Omental fat pad (tissue), 4 donors: Measurements from ENCODE around the gene LDHAL6B. TPM values are rescaled to one million over a fixed set of nuclear protein-coding genes. Genes with fewer than 3 reads are reported as not detected.

ENCODE experiments used
- ATAC-seq: fragments of 150-250 bp; one replicate; pipeline ENCODE4 v1.9.1; 2016; ENCODE audit warnings: mild to moderate bottlenecking, moderate library complexity; ENCODE audit not compliant: low FRiP score
- DNase-seq: peaks from one replicate; pipeline ENCODE4 v3.0.0-alpha.2; 2019; ENCODE audit warnings: low spot score
- CTCF ChIP-seq, 3 donors: fragments of 450-650 bp; IDR thresholded peaks; one replicate each; pipeline ENCODE4 v1.5.1; 2016 to 2017; ENCODE audit warnings: antibody characterized with exemption in 3 of 3, mild to moderate bottlenecking in 3 of 3, moderate library complexity in 2 of 3
- total RNA-seq, 4 donors: library from RNA; depleted of rRNA; stranded (reverse); fragments of >200 nt; gene quantifications; one replicate each; pipeline ENCODE4 v1.1.0, GENCODE V29; 2016

The LDHAL6B gene
- total RNA-seq, 4 donors from 2014 or later, result not detected

- ATAC-seq, result no peak
- DNase-seq, result no peak
- TF ChIP-seq CTCF (IDR thresholded peaks at IDR 0.05), result no peak
Measured at GRCh38 chr15:59249816-59250215, 43.2 kb downstream of the LDHAL6B start.

GRCh38 chr15:59250249-59250648, 43.6 kb downstream of the LDHAL6B start:
- ATAC-seq (no peak), DNase-seq (no peak)
- no peak for TF ChIP-seq CTCF (IDR thresholded peaks at IDR 0.05)

DNA sequence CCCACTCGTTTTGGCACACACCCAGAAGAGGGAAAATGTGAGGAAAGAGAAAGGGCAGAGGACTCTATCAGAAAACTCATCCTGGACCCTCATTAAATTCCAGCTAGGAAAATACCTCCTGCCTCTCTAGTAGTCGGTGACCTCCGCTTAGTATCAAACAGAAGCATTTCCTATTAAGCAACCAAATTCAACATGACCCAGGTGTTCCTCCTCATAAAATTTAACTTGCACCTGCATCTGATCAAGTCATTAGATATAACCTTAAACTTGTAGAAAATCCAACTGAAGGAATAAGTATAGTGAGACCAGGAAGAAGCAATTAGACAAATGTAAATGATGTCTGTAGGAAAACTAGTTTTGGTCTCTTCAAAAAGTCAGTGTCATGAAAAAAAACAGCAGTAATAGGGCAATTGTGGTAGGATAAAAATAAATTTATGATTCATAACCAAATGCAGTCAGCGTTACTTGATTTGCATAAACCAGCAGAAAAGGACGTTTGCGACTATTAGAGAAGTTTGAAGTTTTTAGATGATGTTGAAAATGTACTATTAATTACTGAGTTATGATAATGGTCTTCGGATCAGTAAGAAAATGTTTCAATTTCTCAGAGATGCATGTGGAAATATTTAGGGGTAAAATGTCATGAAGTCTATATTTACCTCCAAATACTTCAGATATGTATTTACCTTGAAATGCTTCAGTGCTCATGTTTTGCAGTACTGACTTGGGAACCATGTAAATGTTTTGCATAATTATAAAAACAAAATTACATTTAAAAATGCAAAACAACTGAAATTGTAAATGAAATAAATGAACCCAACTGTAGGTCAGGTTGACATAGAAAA, 44.6 kb downstream of the LDHAL6B start:
- ATAC-seq (no peak), DNase-seq (no peak)
- TF ChIP-seq CTCF (IDR thresholded peaks at IDR 0.05), result no peak

DNA sequence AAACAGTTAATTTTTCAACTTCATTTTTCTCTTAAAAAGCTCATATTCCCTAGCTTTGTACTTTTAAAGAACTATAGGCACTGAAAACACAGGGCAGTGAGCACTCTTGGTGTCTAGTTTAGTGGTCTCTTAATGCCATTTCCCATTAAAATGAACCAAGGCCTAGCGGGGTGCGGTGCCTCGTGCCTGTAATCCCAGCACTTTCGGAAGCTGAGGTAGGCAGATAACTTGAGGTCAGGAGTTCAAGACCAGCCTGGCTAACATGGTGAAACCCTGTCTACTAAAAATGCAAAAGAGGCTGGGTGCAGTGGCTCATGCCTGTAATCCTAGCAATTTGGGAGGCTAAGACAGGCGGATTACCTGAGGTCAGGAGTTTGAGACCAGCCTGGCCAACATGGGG, 45.5 kb downstream of the LDHAL6B start:
- DNase-seq (no peak), ATAC-seq (no peak)
- no peak for TF ChIP-seq CTCF (IDR thresholded peaks at IDR 0.05)

DNA sequence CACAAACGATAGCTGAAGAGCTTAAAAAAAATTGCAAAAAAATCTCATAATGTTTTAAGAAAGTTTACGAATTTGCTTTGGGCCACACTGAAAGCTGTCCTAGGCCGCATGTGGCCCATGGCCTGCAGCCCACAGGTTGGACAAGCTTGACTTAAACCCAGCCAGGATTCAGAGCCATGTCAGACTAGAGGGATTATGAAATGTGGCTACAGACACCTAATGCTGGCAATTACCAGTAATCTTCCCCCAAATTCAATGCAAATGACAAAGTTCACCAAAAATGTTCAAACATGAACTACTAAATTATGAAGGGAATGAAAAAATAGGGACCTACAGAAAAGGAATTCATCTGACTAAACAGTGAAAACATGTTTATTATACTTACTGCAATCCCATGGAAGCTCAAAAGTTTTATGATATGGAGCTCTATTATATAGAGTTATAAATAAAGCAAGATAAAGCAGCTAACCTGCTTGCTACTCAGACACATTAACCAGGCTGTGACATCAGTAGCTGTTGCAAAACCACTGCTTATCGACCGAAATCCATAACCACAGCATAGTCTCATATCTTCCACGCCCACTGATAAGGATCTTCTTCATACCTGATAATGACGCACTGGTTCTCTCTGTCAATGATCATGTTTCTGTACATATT, 49.2 kb downstream of the LDHAL6B start:
- no peak for DNase-seq
- no peak for TF ChIP-seq CTCF (IDR thresholded peaks at IDR 0.05)
- no peak for ATAC-seq

DNA sequence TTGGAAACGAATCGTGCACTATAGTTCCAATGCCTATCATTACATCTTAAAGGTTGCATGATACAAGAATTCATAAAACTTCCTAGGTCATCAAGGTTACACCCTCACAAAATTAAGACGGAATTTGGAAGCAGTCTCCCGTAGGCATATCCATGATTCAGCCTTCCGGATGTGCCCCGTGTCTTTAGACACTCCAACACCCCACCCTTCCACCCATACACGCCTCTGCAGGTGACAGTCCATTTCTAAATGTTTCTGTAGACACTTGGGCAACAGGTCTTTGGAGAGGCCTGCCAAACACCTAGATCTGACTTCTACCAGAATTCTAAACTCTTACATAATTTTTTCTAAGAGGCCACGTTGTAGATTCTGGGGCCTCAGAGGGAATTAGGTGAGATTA, 49.8 kb downstream of the LDHAL6B start:
- no peak for TF ChIP-seq CTCF (IDR thresholded peaks at IDR 0.05)
- DNase-seq (no peak), ATAC-seq (no peak)

- TF ChIP-seq CTCF (IDR thresholded peaks at IDR 0.05), result no peak
- no peak for ATAC-seq
- DNase-seq, result no peak
Measured at GRCh38 chr15:59257140-59257539, 50.5 kb downstream of the LDHAL6B start.
